ENCODE data around the gene DOC2B.

DOC2B gene

DNA sequence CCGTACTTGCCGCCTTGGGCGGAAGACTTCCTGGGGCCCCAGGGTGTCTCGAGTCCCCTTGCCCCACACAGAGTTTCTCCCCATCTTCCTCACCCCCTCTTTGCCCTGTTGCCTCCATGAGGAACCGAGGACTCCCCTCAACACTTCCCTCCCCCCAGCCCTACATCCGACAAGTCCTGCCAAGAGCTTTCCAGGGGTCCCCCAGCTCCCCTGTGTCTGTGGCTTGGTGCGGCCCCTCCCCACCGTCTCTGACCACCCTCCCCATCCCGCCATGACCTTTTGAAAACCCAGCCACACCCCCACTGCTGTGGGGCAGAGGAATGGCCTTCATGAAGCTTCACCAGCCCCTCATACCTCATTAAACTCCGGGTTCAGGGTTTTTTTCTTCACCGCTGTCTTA lies 32.7 kb downstream of the DOC2B start:
- Histone ChIP-seq H3K4me2 (no peak overlapping the region), H3K4me1 (peaks cover 6% of the 10 kb centered on the region; the same call in 1 of the 2 replicates), H4K20me1 (no peaks in the 10 kb centered on the region), H3K27ac (no peak overlapping the region), H3K27me3 (no peaks in the 10 kb centered on the region; the same call in 1 of the 2 replicates), H3K36me3 (no peaks in the 10 kb centered on the region), H3K9me3 (no peaks in the 10 kb centered on the region), H3K4me3 (no peak overlapping the region), H3K9ac (no peak overlapping the region)
- TF ChIP-seq Cebpa-rat (IDR thresholded peaks at IDR 0.05): no peak

DNA sequence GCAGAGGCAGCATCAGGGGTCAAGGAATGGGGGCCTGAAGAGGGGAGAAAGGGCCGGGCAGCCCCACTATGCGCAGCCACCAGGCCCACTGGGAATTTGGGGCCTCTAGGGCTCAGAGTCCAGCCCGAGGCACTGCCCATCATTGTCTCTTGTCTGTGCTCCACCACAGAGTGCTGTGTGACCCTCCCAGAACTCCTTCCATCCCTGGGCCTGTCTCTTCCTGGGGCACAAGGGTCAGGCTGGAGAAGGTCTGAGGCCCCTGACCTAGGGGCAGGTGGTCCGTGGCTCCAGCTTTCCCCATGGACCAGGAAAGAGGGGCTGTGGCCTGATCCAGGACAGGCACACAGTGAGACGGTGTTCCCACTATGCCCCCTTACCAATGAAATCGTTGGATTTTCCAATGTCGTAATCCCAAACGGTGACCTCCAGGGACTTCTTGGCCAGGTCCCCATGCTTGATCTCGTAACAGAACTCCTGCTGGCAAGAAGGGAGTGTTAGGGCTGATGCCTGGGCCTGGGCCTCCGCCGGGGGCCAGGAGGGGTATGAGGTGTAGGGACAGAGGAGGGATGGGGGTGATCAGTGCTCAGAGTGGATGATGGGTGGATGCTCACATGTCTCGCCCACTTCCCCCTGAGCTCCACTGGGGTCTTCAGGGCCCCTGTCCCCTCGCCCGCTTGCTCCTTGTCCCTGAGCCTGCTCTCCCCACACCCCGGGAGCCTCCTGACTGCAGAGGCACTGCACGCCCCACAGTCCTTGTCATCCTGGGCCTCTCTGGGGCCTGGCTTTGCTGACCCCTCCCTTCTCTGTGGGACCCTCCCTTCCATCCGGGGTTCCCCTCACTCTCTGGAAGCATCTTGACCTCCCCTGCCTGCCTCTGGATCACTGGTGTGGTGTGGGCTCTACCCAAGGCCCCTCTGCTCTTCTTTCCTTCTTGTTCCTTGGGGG lies 33.4 kb downstream of the DOC2B start:
- no peak for TF ChIP-seq Cebpa-rat (IDR thresholded peaks at IDR 0.05)
- H3K9ac ChIP-seq: no peak overlapping the region
- H3K27ac ChIP-seq: no peak overlapping the region
- peaks cover 6% of the 10 kb centered on the region; the same call in 1 of the 2 replicates for H3K4me1 ChIP-seq
- no peaks in the 10 kb centered on the region for H3K9me3 ChIP-seq
- H3K36me3 ChIP-seq: no peaks in the 10 kb centered on the region
- no peak overlapping the region for H3K4me2 ChIP-seq
- H3K4me3 ChIP-seq: no peak overlapping the region
- no peaks in the 10 kb centered on the region; the same call in 1 of the 2 replicates for H3K27me3 ChIP-seq
- H4K20me1 ChIP-seq: no peaks in the 10 kb centered on the region

DNA sequence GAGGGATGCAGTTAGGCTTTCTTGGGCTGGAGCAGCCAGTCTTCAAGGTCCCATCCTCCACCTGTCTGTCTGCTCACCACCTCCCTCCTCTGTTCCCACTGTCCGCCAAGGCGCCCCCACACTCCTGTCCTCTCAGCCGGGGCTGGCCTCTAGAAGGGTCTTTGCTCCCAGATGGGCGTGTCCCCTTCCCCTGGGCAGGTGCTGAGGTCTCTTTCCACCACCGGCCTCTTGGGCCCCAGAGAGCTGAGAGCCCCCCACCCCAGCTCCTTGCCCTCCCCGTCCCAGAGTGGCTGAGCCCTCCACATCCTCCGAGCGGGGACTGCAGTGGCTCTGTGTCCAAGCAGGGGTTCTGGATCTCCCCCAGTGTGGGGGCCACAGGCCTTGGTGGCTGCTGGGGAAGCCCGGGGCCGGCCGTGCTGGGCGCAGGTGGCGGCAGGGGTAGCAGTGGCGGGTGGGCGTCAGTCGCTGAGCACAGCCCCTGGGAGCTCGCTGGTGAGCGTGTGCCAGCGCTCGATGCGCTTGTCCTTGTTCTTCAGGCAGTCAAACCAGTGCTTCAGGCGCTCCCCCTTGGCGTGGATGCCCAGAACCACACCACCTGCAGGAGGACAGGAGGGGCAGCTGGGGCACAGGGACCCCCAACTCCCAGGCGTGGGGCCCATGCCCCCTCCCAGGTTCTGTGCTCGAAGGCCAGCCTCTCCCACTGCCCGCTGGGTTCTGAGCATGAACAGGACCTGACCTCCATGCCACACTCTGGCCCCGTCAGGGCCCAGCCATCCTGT lies 34.3 kb downstream of the DOC2B start:
- Histone ChIP-seq H3K9me3 (no peaks in the 10 kb centered on the region), H3K4me3 (no peak overlapping the region), H3K27ac (no peak overlapping the region), H3K36me3 (no peaks in the 10 kb centered on the region), H4K20me1 (no peaks in the 10 kb centered on the region), H3K9ac (no peak overlapping the region), H3K27me3 (no peaks in the 10 kb centered on the region; the same call in 1 of the 2 replicates), H3K4me2 (no peak overlapping the region), H3K4me1 (peaks cover 6% of the 10 kb centered on the region; the same call in 1 of the 2 replicates)
- TF ChIP-seq Cebpa-rat (IDR thresholded peaks at IDR 0.05): no peak

DNA sequence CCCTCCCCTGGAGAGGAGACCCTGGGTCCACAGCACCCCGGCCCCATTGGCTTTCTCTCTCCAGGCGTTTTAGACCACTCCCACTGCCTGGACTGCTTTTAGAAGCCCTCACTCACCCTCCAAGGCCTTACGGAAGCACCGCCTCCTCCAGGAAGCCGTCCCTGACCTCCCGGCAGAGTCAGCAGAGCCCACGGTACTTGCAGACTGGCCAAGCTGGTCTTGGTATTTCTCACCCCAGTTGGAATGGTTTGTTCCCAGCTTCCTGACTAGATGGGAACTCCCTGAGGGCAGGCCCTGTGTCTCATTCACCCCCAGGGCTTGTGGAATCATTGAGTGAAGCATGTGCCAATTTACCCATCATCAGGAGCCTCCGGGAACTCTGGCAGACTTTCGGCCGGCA lies 34.9 kb downstream of the DOC2B start:
- no peaks in the 10 kb centered on the region for H3K36me3 ChIP-seq
- H3K4me1 ChIP-seq: peaks cover 6% of the 10 kb centered on the region; the same call in 1 of the 2 replicates
- H3K9ac ChIP-seq: no peak overlapping the region
- no peak overlapping the region for H3K4me2 ChIP-seq
- no peak overlapping the region for H3K27ac ChIP-seq
- no peaks in the 10 kb centered on the region for H4K20me1 ChIP-seq
- no peaks in the 10 kb centered on the region; the same call in 1 of the 2 replicates for H3K27me3 ChIP-seq
- no peak overlapping the region for H3K4me3 ChIP-seq
- no peaks in the 10 kb centered on the region for H3K9me3 ChIP-seq
- TF ChIP-seq Cebpa-rat (IDR thresholded peaks at IDR 0.05): no peak

DNA sequence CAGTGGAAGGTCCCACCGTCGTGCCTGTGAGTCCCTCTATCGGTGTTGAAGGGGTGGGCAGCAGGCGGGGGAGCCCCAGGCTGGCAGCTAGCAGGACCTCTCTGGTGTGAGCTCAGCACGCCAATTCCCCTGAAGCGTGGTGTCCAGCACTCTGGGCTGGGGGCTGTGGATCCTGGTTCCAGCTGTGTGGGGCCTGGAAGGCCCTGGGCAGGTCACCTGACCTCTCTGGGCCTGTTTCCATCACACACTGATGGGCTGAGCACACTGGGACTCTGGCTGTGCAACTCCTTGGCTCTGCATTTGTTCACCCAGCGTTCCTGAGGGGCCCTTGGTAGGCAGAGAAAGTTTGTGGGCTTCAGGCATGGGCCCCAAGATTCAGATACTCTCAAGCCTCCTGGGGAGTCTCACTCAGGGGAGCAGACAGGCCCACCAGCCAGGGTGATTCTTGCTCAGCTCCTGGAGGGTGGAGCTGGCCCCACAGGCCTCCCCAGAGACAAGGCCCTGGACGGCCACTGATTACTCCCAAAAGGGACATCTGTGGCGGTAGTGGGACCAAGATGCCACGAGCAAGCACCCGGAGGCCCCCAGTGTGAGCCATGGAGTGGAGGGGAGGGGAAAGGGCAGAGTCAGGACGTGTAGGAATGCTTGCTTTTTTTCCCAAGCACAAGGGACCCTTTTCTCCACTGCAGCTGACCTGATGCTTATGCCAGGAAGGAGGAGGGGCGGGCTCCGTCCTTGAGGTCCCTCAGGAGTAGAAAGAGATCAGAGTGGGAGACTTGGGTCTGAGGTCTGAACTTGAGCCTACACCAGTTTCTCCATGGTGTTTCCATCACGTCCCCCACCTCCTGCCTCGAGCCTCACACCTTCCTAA lies 35.5 kb downstream of the DOC2B start:
- Histone ChIP-seq H3K4me1 (peaks cover 6% of the 10 kb centered on the region; the same call in 1 of the 2 replicates), H3K27me3 (no peaks in the 10 kb centered on the region; the same call in 1 of the 2 replicates), H3K4me2 (no peak overlapping the region), H3K9me3 (no peaks in the 10 kb centered on the region), H4K20me1 (no peaks in the 10 kb centered on the region), H3K36me3 (no peaks in the 10 kb centered on the region), H3K27ac (no peak overlapping the region), H3K9ac (no peak overlapping the region), H3K4me3 (no peak overlapping the region)
- TF ChIP-seq Cebpa-rat (IDR thresholded peaks at IDR 0.05): no peak

DNA sequence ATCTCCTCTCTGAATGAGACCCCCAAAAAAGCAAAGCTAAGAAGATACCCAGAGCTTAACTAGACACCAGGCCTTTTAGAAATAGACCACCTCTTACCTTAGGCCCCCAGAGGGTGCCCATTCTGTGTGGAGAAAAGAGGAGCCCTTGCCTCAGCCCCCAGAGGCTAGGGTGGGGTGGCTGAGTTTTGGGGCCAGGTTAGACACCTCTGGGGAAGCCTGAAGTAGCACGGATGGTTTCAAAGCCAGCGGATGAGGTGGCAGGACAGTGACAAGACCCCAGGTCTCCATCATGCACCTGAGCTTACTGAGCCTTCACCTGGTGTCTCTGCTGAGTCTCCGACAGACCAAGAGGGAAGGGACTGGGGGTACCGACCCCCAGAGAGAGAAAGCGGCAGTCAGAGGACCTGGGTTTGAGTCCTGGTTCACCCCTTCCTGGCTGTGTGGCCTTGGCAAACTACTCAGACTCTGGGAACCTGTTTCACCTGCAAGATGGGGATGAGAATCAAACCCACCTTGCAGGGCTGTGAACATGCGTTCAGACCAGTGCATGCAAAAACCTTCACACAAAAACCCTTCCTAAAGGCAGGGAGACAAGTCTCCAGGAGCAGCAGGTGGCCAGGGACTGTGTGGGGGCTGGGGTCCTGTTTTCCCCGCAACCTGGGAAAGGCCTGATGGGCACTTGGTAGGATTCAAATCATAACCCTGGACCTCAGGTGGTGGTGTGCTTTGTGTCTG lies 36.3 kb downstream of the DOC2B start:
- no peaks in the 10 kb centered on the region; the same call in 1 of the 2 replicates for H3K27me3 ChIP-seq
- no peak overlapping the region for H3K9ac ChIP-seq
- H3K4me3 ChIP-seq: no peak overlapping the region
- no peak overlapping the region for H3K4me2 ChIP-seq
- H3K36me3 ChIP-seq: no peaks in the 10 kb centered on the region
- H3K4me1 ChIP-seq: peaks cover 6% of the 10 kb centered on the region; the same call in 1 of the 2 replicates
- H4K20me1 ChIP-seq: no peaks in the 10 kb centered on the region
- no peak for TF ChIP-seq Cebpa-rat (IDR thresholded peaks at IDR 0.05)
- H3K9me3 ChIP-seq: no peaks in the 10 kb centered on the region
- H3K27ac ChIP-seq: no peak overlapping the region

DNA sequence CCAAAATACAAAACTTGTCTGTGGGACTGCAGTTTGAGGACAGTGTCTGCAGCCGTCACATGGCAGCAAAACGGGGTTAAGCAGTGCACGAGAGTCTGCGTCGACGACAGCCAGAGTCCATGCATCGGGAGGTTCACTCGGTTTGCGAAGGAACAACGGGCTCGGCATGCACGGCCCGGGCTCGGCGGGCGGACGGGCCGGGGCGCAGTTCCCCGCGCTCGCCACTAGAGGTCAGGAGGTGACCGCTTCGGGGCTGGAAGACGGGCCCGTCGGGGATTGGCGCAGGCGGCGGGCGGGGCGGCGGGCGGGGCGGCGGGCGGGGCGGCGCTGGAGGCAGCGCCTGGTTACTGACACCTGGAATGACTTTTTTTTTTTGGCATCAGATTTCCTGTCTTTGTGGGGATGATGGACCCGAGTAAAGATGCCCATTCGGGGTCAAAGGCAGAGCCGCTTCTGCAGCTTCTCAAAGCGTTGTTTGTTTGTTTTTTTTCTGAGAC lies 37.6 kb downstream of the DOC2B start:
- H3K9ac ChIP-seq: no peak overlapping the region
- H3K4me1 ChIP-seq: peaks cover 6% of the 10 kb centered on the region; the same call in 1 of the 2 replicates
- no peaks in the 10 kb centered on the region for H3K9me3 ChIP-seq
- no peak for TF ChIP-seq Cebpa-rat (IDR thresholded peaks at IDR 0.05)
- H3K4me2 ChIP-seq: peak overlapping the region; percentile 26; the same call in 1 of the 2 replicates
- no peaks in the 10 kb centered on the region for H3K36me3 ChIP-seq
- H4K20me1 ChIP-seq: no peaks in the 10 kb centered on the region
- H3K27me3 ChIP-seq: no peaks in the 10 kb centered on the region; the same call in 1 of the 2 replicates
- H3K4me3 ChIP-seq: no peak overlapping the region
- no peak overlapping the region for H3K27ac ChIP-seq

Measured in BLaER1 (cell line).